T-cell (primary cell): ENCODE data around the gene VCL. TPM values are rescaled to one million over a fixed set of nuclear protein-coding genes. Genes with fewer than 3 reads are reported as not detected.
"Not testable (repeated sequence)": the region's sequence is repeated elsewhere in the genome, so short reads cannot be mapped to it uniquely, and the experiment has no call there.

Experiments used
- ATAC-seq, 4 experiments: fragments of 200-7000 bp in 3 of 4; fragments of 150-1000 bp in 1 of 4; cut with Tn5 transposase; replicated peaks in 1 of 4; 1 replicate in 3 of 4; 2 replicates in 1 of 4; pipeline ENCODE4 v1.10.0; 2021; ENCODE audit warnings: moderate library complexity in 3 of 4, mild to moderate bottlenecking in 2 of 4, moderate number of reproducible peaks in 1 of 4
- CTCF ChIA-PET, 2 donors: fragments of 300-600 bp; sonication (Branson Sonifier 250); formaldehyde crosslinking; loops; one replicate each; lab custom pipeline; 2022; ENCODE audit warnings: antibody characterized with exemption in 2 of 2; lab: Charles Lee
- POLR2A ChIA-PET, 2 donors: fragments of 300-600 bp; sonication (Branson Sonifier 250); formaldehyde crosslinking; loops; one replicate each; lab custom pipeline; 2022; ENCODE audit warnings: antibody characterized with exemption in 2 of 2; lab: Charles Lee
- DNase-seq, 35 experiments: peaks; one replicate each; pipeline versions ENCODE4 v3.0.0 to v3.0.0-alpha.2; 2013 to 2023
- H3K27ac ChIP-seq: one replicate; pipeline ENCODE4 v1.5.1; 2013; ENCODE audit warnings: low read length
- H3K27me3 ChIP-seq, 2 experiments: replicated peaks in 1 of 2; 1 replicate in 1 of 2; 2 replicates in 1 of 2; pipeline versions ENCODE4 v1.6.1 to v1.7.0; 2013; ENCODE audit warnings: low read length in 1 of 2, mixed read lengths in 1 of 2; ENCODE audit not compliant: control insufficient read depth in 2 of 2, insufficient read depth in 2 of 2; ENCODE audit errors: extremely low read depth in 1 of 2
- H3K36me3 ChIP-seq, 2 donors: 1 replicate in 1 of 2; 2 replicates in 1 of 2; pipeline versions ENCODE4 v1.6.1 to v1.7.0; 2013; ENCODE audit warnings: low read length in 1 of 2; ENCODE audit not compliant: control insufficient read depth in 2 of 2, insufficient read depth in 1 of 2; ENCODE audit errors: extremely low read depth in 1 of 2
- H3K4me1 ChIP-seq, 2 experiments: 1 replicate in 1 of 2; 2 replicates in 1 of 2; pipeline versions ENCODE4 v1.6.1 to v1.7.0; 2013; ENCODE audit warnings: low read length in 2 of 2, mixed read lengths in 1 of 2; ENCODE audit not compliant: insufficient read depth in 2 of 2, control insufficient read depth in 1 of 2; ENCODE audit errors: extremely low read depth in 1 of 2
- H3K4me3 ChIP-seq, 2 donors: 1 replicate in 1 of 2; 2 replicates in 1 of 2; pipeline versions ENCODE4 v1.5.1 to v1.7.0; 2013; ENCODE audit warnings: mild to moderate bottlenecking in 2 of 2, low read length in 1 of 2, moderate library complexity in 1 of 2; ENCODE audit not compliant: control insufficient read depth in 1 of 2; ENCODE audit errors: extremely low read depth in 1 of 2
- H3K9me3 ChIP-seq: 2 replicates; pipeline ENCODE4 v1.7.0; 2013
- H3K27ac Mint-ChIP-seq, 2 donors: one replicate each; pipeline ENCODE4 v1.8.0; 2020 to 2021; ENCODE audit warnings: mild to moderate bottlenecking in 2 of 2, mixed read lengths in 2 of 2
- H3K27me3 Mint-ChIP-seq, 2 donors: one replicate each; pipeline ENCODE4 v1.8.0; 2021 to 2022; ENCODE audit warnings: mixed read lengths in 2 of 2
- H3K36me3 Mint-ChIP-seq: one replicate; pipeline ENCODE4 v1.8.0; 2021; ENCODE audit warnings: mixed read lengths
- H3K4me1 Mint-ChIP-seq, 3 donors: one replicate each; pipeline ENCODE4 v1.8.0; 2020 to 2022; ENCODE audit warnings: mixed read lengths in 3 of 3, mild to moderate bottlenecking in 1 of 3
- H3K4me3 Mint-ChIP-seq, 3 donors: one replicate each; pipeline ENCODE4 v1.8.0; 2020 to 2022; ENCODE audit warnings: mild to moderate bottlenecking in 3 of 3, mixed read lengths in 3 of 3, moderate library complexity in 3 of 3
- H3K9me3 Mint-ChIP-seq, 3 donors: one replicate each; pipeline ENCODE4 v1.8.0; 2020 to 2022; ENCODE audit warnings: mixed read lengths in 3 of 3
- WGBS: methylation state at CpG from one replicate; pipeline ENCODE4 v1.1.5; 2013; ENCODE audit warnings: missing lambda C conversion rate; ENCODE audit not compliant: insufficient coverage; 5-methylcytosine and 5-hydroxymethylcytosine counted together
- total RNA-seq, 35 experiments: library from RNA in 6 of 35; stranded (reverse) in 6 of 35; fragments of 120-200 nt in 1 of 35; gene quantifications; one replicate each; pipeline versions ENCODE4 v1.2.1 to v1.2.4 and lab custom pipeline; 2013 to 2026

VCL gene
- total RNA-seq, 5 donors from 2014 or later (not counting 1 experiment from before 2014, with no cell fraction given): 22.6 to 48.7 (median 27.0) TPM

GRCh38 chr10:74135452-74135851 lies 137.5 kb downstream of the VCL start:
- H3K27me3 ChIP-seq: no peaks in the 10 kb centered on the region
- no CpG with 5 or more reads among the region's 3 CpGs for WGBS
- CTCF ChIA-PET: interaction anchor here in 1 of 2 donors (1.5 kb wide), 1 partner anchor 108 kb away, joined by 3 read pairs; no protein-coding TSS in a partner anchor
- Mint-ChIP-seq H3K4me3 (no peak overlapping the region), H3K4me1 (peaks cover 0 to 3% (median 3%) of the 10 kb centered on the region in 3 donors), H3K36me3 (peaks cover 36% of the 10 kb centered on the region), H3K27ac (no peak overlapping the region), H3K27me3 (no peaks in the 10 kb centered on the region), H3K9me3 (no peaks in the 10 kb centered on the region)
- H3K4me3 ChIP-seq: no peak overlapping the region
- DNase-seq (no peak), ATAC-seq (no peak)
- no peaks in the 10 kb centered on the region for H3K4me1 ChIP-seq
- no peak overlapping the region for H3K27ac ChIP-seq
- peaks cover 4 to 65% of the 10 kb centered on the region in 2 donors for H3K36me3 ChIP-seq
- no peaks in the 10 kb centered on the region for H3K9me3 ChIP-seq
- POLR2A ChIA-PET: interaction anchor here in 1 of 2 donors (0.6 kb wide), 2 partner anchors 391 to 1076 kb away, joined by 3 to 4 read pairs; no protein-coding TSS in a partner anchor

- Mint-ChIP-seq H3K36me3 (peaks cover 32% of the 10 kb centered on the region), H3K27me3 (no peaks in the 10 kb centered on the region), H3K4me1 (peaks cover 5 to 16% (median 12%) of the 10 kb centered on the region in 3 donors), H3K27ac (no peak overlapping the region), H3K4me3 (no peak overlapping the region), H3K9me3 (no peaks in the 10 kb centered on the region)
- POLR2A ChIA-PET: interaction anchor here in 1 of 2 donors (0.6 kb wide), 1 partner anchor 142 kb away, joined by 10 read pairs; no protein-coding TSS in a partner anchor
- DNase-seq (peak in 1 of 35 experiments; percentile 11), ATAC-seq (no peak)
- Histone ChIP-seq H3K4me1 (no peaks in the 10 kb centered on the region), H3K36me3 (peaks cover 0 to 44% of the 10 kb centered on the region in 2 donors), H3K4me3 (no peak overlapping the region), H3K27me3 (no peaks in the 10 kb centered on the region), H3K27ac (no peak overlapping the region), H3K9me3 (no peaks in the 10 kb centered on the region)
- WGBS: 100% methylated on average over 1 of the region's 5 CpGs
- CTCF ChIA-PET: interaction anchor here in 1 of 2 donors (0.7 to 1.3 kb wide), 5 partner anchors 39 to 300 kb away, joined by 3 to 4 read pairs (median 3); no protein-coding TSS in a partner anchor
These were observed 140.1 kb downstream of the VCL start for GRCh38 chr10:74137992-74138391.

GRCh38 chr10:74138596-74138995 lies 140.7 kb downstream of the VCL start:
- not testable (repeated sequence) for ATAC-seq, H3K4me1 ChIP-seq, H3K9me3 ChIP-seq, H3K27me3 ChIP-seq, H3K27ac ChIP-seq, DNase-seq, H3K27me3 Mint-ChIP-seq, H3K9me3 Mint-ChIP-seq, H3K4me3 ChIP-seq, H3K4me3 Mint-ChIP-seq, H3K27ac Mint-ChIP-seq
- ChIA-PET CTCF (interaction anchor here (0.5 to 1.3 kb wide), 8 partner anchors 8 to 913 kb away, joined by 3 to 6 read pairs (median 4); no protein-coding TSS in a partner anchor), POLR2A (interaction anchor here (0.6 to 0.7 kb wide), 2 partner anchors 17 to 56 kb away, joined by 3 to 6 read pairs; no protein-coding TSS in a partner anchor)
- peaks cover 0 to 38% of the 10 kb centered on the region in 2 donors for H3K36me3 ChIP-seq
- peaks cover 5 to 17% (median 12%) of the 10 kb centered on the region in 3 donors for H3K4me1 Mint-ChIP-seq
- H3K36me3 Mint-ChIP-seq: peaks cover 30% of the 10 kb centered on the region
- no CpG with 5 or more reads among the region's 5 CpGs for WGBS

- H3K4me1 Mint-ChIP-seq: peaks cover 7 to 18% (median 15%) of the 10 kb centered on the region in 3 donors
- H3K27me3 Mint-ChIP-seq: no peaks in the 10 kb centered on the region
- no peak for DNase-seq
- H3K27ac Mint-ChIP-seq: no peak overlapping the region
- 97% methylated on average over 18 of the region's 18 CpGs for WGBS
- CTCF ChIA-PET: interaction anchor here in 1 of 2 donors (0.6 kb wide), 1 partner anchor 992 kb away, joined by 6 read pairs; no protein-coding TSS in a partner anchor
- no peaks in the 10 kb centered on the region for H3K9me3 Mint-ChIP-seq
- no peaks in the 10 kb centered on the region for H3K9me3 ChIP-seq
- peaks cover 0 to 32% of the 10 kb centered on the region in 2 donors for H3K36me3 ChIP-seq
- POLR2A ChIA-PET: no interaction called here
- no peak for ATAC-seq
- H3K4me3 Mint-ChIP-seq: no peak overlapping the region
- H3K27me3 ChIP-seq: no peaks in the 10 kb centered on the region
- peaks cover 21% of the 10 kb centered on the region for H3K36me3 Mint-ChIP-seq
- no peaks in the 10 kb centered on the region for H3K4me1 ChIP-seq
- no peak overlapping the region for H3K27ac ChIP-seq
- H3K4me3 ChIP-seq: no peak overlapping the region
These were observed 142.1 kb downstream of the VCL start for GRCh38 chr10:74139981-74140380.

- Mint-ChIP-seq H3K36me3 (peaks cover 18% of the 10 kb centered on the region), H3K27ac (no peak overlapping the region), H3K4me3 (no peak overlapping the region), H3K9me3 (no peaks in the 10 kb centered on the region), H3K27me3 (no peaks in the 10 kb centered on the region), H3K4me1 (peaks cover 13 to 23% (median 19%) of the 10 kb centered on the region in 3 donors)
- no peak for DNase-seq
- ChIA-PET CTCF (no interaction called here), POLR2A (no interaction called here)
- H3K9me3 ChIP-seq: no peaks in the 10 kb centered on the region
- no peak overlapping the region for H3K4me3 ChIP-seq
- no CpG with 5 or more reads among the region's 2 CpGs for WGBS
- H3K27me3 ChIP-seq: no peaks in the 10 kb centered on the region
- no peaks in the 10 kb centered on the region for H3K4me1 ChIP-seq
- peaks cover 0 to 29% of the 10 kb centered on the region in 2 donors for H3K36me3 ChIP-seq
- ATAC-seq: no peak
- no peak overlapping the region for H3K27ac ChIP-seq
These were observed 142.6 kb downstream of the VCL start for GRCh38 chr10:74140553-74140952.

- DNase-seq (no peak), ATAC-seq (no peak)
- Mint-ChIP-seq H3K4me3 (no peak overlapping the region), H3K36me3 (peaks cover 13% of the 10 kb centered on the region), H3K27ac (no peak overlapping the region), H3K27me3 (no peaks in the 10 kb centered on the region), H3K4me1 (peaks cover 45 to 46% (median 45%) of the 10 kb centered on the region in 3 donors), H3K9me3 (no peaks in the 10 kb centered on the region)
- Histone ChIP-seq H3K36me3 (peaks cover 0 to 16% of the 10 kb centered on the region in 2 donors), H3K4me3 (no peak overlapping the region), H3K27me3 (no peaks in the 10 kb centered on the region), H3K27ac (no peak overlapping the region), H3K9me3 (no peaks in the 10 kb centered on the region), H3K4me1 (peaks cover 10 to 18% of the 10 kb centered on the region in 2 experiments)
- POLR2A ChIA-PET: interaction anchor here (0.5 kb wide), 2 partner anchors 12 to 1007 kb away, joined by 3 read pairs; no protein-coding TSS in a partner anchor
- CTCF ChIA-PET: interaction anchor here (0.6 to 1.7 kb wide), 2 partner anchors 90 to 898 kb away, joined by 5 to 6 read pairs; no protein-coding TSS in a partner anchor
- no CpG with 5 or more reads among the region's 2 CpGs for WGBS
These were observed 147.2 kb downstream of the VCL start for GRCh38 chr10:74145133-74145532.
